Stimulated activated CD4-positive, alpha-beta T cell treated with anti-CD3 and anti-CD28 coated beads, Interleukin-1b, Interleukin-23, amount 100 ng/mL, for 4 hours (primary cell): Measurements from ENCODE around the gene CRELD2.

Source experiments
- DNase-seq, 2 donors: peaks; one replicate each; pipeline ENCODE4 v3.0.0-alpha.2; 2020; ENCODE audit warnings: low read depth in 2 of 2

Gene CRELD2

DNA sequence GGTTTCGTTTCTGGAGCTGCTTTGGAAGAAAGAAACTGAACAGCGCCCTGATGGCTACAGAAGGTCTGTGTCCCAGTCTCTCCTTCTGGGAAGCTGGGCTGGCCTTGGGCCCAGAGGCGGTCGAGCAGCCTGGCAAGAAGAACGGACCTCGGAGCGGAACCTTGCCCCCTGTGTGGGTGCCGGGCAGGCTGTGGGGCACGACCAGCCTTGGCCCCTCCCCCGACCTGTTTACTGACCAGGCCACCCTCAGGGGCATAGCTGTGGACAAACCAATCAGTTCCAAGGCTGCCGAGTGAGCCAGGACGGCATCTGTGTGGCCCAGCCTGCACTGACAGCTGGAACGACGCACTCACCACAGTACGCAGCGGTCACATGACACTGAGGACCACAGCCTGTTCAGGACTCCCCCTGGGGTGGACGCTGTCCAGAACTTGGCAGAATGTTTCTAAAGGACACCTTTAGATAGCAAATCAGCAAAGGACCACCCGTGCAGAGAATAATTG is 49.3 kb downstream of the CRELD2 start:
- peak in 1 of 2 donors; percentile 30 for DNase-seq

DNA sequence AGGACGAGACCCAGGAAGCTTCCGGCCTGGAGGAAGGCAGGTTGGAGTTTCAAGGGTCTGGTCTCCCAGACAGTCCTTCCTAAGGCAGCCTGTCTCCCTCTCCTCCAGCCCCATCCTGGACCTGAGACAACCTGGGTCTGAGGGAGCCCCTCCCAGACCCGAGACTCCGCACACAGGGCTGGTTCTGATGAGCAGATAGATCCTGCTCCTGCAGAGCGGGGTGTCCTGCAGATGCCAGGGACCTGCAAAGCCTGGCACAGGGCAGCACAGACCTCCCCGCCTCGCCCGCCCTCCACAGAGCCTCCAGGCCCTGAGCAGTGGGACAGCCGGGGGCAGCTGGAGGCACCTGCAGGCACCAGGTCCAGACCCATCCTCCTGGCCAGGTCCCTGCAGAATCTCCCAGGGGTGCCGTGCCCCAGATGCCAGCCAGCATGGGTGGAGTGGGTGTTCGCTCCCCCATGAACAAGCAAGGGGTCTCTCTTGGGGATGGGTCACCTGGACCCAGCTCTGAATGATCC is 49.9 kb downstream of the CRELD2 start:
- DNase-seq: no peak

DNA sequence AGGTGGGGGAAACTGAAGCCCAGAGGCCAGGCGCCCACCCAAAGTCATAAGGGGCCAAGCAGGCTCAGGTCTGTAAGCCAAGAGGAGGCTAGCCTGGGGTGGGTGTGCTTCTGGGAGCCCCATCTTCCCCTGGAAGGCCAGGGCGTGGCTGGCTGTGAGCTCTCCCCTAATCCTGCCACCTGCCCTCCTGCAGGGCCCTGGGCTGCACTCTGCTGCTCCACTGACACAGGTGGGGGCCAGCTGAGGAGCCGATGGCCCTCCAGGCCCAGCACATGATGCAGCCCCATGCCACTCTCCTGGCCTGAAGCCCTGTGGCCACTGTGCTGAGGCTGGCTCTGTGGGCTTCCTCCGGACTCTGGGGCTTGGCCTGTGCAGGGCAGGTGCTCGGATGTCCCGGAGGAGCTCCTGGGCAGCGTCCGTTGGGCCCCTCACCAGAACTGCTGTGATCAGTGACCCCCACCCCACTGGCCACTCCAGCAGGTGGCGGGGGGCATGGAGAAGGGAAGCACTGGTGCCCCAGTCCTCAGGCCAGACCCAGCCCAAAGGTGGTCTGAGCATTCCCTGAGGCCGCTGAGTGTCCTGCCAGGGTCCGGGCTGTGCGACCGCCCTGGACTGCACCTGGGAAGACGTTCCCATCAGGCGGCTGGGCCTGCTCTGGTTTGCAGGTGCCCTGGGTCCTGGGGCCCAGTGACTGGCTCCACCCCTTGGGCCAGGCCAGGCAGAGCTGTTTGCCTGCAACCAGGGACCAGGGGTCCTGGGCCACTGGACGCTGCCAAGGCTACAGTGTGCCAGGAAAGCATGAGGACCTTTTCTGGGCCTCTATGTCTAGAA is 50.6 kb downstream of the CRELD2 start:
- no peak for DNase-seq

GRCh38 chr22:49969751-49970527 is 51.5 kb downstream of the CRELD2 start:
- no peak for DNase-seq

DNA sequence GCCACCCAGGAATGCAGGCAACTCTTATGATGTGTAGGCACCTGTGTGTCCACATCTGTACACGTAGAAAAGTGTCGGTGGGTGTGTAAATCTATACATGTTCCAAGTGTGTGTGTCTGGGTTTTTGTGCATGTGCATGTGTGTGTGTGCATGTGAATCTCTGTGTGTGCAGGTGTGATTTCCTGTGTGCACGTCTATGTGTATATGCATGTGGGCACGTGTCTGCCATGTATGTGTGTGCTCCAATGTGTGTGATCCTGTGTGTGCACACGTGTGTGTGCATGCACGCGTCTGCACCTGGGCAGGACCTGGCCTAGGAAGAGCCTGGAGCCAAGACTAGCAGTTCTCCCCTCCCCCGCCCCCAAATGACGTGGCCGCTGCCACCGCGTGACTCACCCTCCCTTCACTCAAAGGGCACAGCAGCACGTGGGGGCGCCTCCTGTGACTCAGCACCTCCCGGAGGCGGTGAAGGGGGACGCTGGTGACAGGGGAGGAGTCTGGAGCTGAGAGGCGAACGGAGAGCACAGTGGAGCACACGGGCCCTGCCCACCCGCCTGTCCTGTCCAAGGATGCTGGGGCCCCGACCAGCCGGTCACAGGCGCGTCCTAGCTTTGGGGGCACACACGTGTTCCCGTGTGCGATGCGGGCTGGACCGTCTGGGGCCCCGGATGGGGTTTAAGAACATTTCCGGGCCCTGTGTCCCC is 52.2 kb downstream of the CRELD2 start:
- DNase-seq: peak; percentile 93 to 95

DNA sequence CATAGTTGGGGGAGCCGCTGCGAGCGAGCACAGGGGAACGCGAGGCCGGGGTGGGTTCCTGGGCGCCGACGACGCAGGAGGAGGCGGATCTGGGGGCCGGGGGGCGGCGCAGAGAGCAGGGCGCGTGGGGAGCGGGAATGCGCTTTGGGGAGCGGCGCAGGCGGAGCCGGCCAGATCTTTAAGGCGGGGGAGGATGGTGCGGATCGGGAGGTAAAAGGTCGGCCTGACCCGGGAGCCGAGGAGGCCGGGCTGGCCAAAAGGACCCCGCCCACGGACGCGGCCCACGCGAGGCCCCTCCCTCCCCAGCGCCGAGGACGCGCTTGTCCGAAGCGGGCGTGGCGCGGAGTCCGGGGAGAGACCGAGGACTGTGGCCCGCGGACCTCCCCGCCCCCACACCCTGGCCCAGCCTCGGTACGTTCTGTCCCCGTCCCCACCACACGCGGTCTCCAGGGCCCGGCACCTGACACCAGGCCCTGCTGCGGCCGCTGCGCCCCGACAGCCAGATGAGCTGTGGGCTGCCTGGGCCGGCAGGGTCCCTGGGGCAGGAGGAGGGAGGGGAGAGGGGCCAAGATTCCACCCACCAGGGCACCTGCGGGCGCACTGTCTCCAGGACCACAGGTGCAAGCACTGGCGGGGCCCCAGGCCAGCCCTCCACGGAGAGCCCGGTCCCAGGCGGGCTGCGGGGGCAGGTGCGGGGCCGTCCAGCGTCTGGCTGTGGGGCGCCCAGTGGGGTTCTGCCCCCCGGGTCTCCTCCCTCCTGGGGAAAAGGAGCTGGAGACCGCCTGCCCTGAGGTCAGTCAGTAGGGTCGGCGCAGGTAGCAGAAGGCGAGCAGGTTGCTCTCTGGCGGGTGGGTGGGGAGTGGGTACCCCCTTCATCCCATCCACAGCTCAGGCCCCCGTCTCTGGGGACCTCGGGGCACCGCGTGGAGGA is 53.1 kb downstream of the CRELD2 start:
- peak; percentile 74 to 76 for DNase-seq

DNA sequence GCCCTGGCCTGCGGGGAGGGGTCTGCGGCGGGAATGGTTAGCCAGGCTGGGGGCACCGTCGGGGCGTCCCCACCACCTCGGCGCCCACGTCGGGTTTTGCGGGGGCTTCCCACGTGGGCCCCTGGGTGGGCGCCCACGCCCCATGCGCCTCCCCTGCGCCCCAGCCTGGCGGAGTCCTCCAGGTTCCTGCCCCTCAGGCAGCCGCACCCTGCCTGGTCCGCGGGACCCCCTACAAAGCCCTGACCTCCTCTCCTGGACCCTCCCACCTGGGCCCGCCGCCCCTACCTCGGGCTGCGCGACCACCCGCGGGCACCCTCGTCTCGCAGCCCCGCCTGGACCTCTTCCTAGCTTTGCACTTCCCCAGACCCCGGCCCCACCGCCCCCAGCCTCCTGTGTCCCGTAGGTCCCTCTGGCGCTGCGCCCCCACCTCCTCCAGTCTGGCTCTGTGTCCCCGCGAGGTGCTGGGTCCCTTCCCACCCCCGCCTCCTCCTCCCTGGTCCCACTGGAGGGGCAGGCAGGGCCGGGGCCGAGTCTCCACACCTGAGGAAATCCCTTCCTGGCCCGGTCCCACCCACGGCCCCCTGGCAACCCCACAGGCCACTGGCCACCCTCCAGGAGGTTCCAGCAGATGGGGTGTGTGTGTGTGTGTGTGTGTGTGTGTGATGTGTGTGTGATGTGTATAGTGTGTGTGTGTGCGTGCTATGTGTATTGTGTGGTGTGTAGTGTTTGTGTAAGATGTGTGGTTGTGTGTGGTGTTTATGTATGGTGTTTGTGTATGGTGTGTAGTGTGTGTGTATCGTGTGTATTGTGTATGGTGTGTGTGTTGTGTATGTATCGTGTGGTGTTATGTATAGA is 54.0 kb downstream of the CRELD2 start:
- DNase-seq: peak in 1 of 2 donors; percentile 26

- no peak for DNase-seq
Observed at GRCh38 chr22:49973018-49973961, 54.9 kb downstream of the CRELD2 start.

DNA sequence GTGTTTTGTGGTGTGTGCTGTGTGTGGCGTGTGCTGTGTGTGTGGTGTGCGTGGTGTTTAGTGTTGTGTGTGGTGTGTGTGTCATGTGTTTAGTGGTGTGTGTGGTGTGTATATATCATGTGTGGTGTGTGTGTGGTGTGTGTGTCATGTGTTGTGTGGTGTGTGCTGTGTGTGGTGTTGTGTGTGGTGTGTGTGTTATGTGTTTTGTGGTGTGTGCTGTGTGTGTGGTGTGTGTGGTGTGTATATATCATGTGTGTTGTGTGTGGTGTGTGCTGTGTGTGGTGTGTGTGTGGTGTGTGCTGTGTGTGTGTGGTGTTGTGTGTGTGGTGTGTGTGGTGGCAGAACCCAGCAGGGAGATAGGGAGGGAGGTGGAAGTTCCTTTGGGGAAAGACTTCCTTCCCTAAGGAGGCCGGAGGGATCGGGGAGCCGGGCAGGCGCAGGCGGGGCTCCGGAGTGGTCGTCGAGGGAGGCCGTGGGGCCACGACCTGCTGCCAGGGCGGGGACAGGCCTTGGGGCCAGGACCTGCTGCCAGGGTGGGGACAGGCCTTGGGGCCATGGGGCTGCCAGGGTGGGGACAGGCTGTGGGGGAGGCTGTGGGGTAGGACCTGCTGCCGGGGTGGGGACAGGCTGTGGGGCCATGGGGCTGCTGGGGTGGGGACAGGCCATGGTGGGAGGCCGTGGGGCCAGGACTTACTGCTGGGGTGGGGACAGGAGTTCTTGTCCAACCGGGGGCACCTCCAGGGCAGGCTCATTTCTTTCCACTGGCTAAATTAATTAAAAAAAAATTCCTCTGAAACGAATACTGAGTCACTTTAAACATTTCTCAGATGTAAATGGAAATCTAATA is 57.3 kb downstream of the CRELD2 start:
- peak in 1 of 2 donors; percentile 45 for DNase-seq

- DNase-seq: peak in 1 of 2 donors; percentile 67
Observed at GRCh38 chr22:49976439-49977175, 58.2 kb downstream of the CRELD2 start.
